ENCODE measurements around the gene SGSM2.
A peak's percentile ranks its signal among the peaks of the same experiment; 100 is the strongest.

The SGSM2 gene

GRCh38 chr17:2403044-2403443 is 65.7 kb downstream of the SGSM2 start:
- Histone ChIP-seq H3K27me3 (ENCODE audit: low read length) (no peaks in the 10 kb centered on the region), H2AFZ (ENCODE audit: low read depth, low read length, severe bottlenecking) (no peak overlapping the region), H4K20me1 (ENCODE audit: low read depth, low read length) (peaks cover 4% of the 10 kb centered on the region; the same call in 1 of the 2 replicates), H3K9ac (ENCODE audit: low read length) (peak overlapping the region; percentile 58; the same call in 1 of the 2 replicates), H3K36me3 (ENCODE audit: low read length) (no peaks in the 10 kb centered on the region), H3K4me3 (ENCODE audit: insufficient read depth, low read length, poor library complexity, severe bottlenecking) (no peak overlapping the region), H3K27ac (ENCODE audit: low read depth, low read length) (no peak overlapping the region), H3F3A (ENCODE audit: insufficient read depth) (peaks cover 4% of the 10 kb centered on the region; the same call in 1 of the 2 replicates), H3K4me2 (ENCODE audit: low read depth, low read length, poor library complexity, severe bottlenecking) (peak overlapping the region; percentile 96), H3K9me2 (replicated peaks; ENCODE audit: insufficient read depth, low read length) (no peaks in the 10 kb centered on the region), H3K79me2 (ENCODE audit: insufficient read depth, low read length) (no peaks in the 10 kb centered on the region), H3K9me3 (ENCODE audit: insufficient read depth, low read length) (no peaks in the 10 kb centered on the region)
- TF ChIP-seq EZH2phosphoT487 (conservative IDR thresholded peaks at IDR 0.05; ENCODE audit: low read length), result no peak
- TF ChIP-seq, protein P1, sequence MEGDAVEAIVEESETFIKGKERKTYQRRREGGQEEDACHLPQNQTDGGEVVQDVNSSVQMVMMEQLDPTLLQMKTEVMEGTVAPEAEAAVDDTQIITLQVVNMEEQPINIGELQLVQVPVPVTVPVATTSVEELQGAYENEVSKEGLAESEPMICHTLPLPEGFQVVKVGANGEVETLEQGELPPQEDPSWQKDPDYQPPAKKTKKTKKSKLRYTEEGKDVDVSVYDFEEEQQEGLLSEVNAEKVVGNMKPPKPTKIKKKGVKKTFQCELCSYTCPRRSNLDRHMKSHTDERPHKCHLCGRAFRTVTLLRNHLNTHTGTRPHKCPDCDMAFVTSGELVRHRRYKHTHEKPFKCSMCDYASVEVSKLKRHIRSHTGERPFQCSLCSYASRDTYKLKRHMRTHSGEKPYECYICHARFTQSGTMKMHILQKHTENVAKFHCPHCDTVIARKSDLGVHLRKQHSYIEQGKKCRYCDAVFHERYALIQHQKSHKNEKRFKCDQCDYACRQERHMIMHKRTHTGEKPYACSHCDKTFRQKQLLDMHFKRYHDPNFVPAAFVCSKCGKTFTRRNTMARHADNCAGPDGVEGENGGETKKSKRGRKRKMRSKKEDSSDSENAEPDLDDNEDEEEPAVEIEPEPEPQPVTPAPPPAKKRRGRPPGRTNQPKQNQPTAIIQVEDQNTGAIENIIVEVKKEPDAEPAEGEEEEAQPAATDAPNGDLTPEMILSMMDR (IDR thresholded peaks at IDR 0.05; ENCODE audit: insufficient read depth, low read length, poor library complexity, severe bottlenecking), result no peak

GRCh38 chr17:2405247-2405926 is 68.1 kb downstream of the SGSM2 start:
- Histone ChIP-seq H3K4me3 (ENCODE audit: insufficient read depth, low read length, poor library complexity, severe bottlenecking) (no peak overlapping the region), H3K27ac (ENCODE audit: low read depth, low read length) (no peak overlapping the region)
- TF ChIP-seq EZH2phosphoT487 (conservative IDR thresholded peaks at IDR 0.05; ENCODE audit: low read length), result no peak
- TF ChIP-seq, protein P1 (IDR thresholded peaks at IDR 0.05; ENCODE audit: insufficient read depth, low read length, poor library complexity, severe bottlenecking), result no peak

DNA sequence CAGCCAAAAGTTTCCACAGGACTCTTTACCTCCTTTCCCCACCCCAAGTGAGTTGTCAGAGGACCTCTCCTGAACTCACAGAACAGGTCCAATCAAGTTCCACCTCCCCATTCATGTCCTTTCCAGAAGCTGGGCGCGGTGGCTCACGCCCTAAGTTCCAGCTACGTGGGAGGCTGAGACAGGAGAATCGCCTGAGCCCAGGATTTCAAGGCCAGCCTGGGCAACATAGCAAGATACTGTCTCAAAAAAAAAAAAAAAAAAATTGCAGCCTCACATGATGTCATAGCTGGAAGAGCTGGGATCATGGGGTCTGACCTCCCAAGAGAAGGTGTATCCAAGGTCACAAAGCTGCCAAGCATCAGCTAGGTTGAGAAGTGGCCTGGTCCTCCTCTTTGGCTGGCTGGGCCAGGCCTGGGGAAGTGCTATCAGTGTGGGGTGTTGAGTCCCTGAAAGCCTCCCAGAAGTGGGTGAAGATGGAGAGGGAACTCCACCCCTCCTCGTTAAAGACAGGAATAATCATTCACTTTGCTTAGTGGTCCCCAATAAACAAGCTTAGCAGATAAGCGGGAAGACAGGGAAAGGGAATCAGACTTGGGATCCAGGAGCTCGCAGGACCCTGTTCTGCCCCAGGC is 69.1 kb downstream of the SGSM2 start:
- Histone ChIP-seq H3K79me2 (ENCODE audit: insufficient read depth, low read length) (no peaks in the 10 kb centered on the region), H4K20me1 (ENCODE audit: low read depth, low read length) (no peaks in the 10 kb centered on the region), H3K4me3 (ENCODE audit: insufficient read depth, low read length, poor library complexity, severe bottlenecking) (no peak overlapping the region), H2AFZ (ENCODE audit: low read depth, low read length, severe bottlenecking) (no peak overlapping the region), H3K27ac (ENCODE audit: low read depth, low read length) (no peak overlapping the region), H3K9ac (ENCODE audit: low read length) (no peak overlapping the region), H3K27me3 (ENCODE audit: low read length) (no peaks in the 10 kb centered on the region), H3F3A (ENCODE audit: insufficient read depth) (peaks cover 4% of the 10 kb centered on the region; the same call in 1 of the 2 replicates), H3K9me2 (replicated peaks; ENCODE audit: insufficient read depth, low read length) (no peaks in the 10 kb centered on the region), H3K9me3 (ENCODE audit: insufficient read depth, low read length) (no peaks in the 10 kb centered on the region), H3K36me3 (ENCODE audit: low read length) (no peaks in the 10 kb centered on the region), H3K4me2 (ENCODE audit: low read depth, low read length, poor library complexity, severe bottlenecking) (no peak overlapping the region)
- no peak for TF ChIP-seq EZH2phosphoT487 (conservative IDR thresholded peaks at IDR 0.05; ENCODE audit: low read length)

More at GRCh38 chr17:2405247-2405926, 68.1 kb downstream of the SGSM2 start:
- Histone ChIP-seq H3K79me2 (ENCODE audit: insufficient read depth, low read length) (no peaks in the 10 kb centered on the region), H3K9me2 (replicated peaks; ENCODE audit: insufficient read depth, low read length) (no peaks in the 10 kb centered on the region), H3K9ac (ENCODE audit: low read length) (no peak overlapping the region), H4K20me1 (ENCODE audit: low read depth, low read length) (no peaks in the 10 kb centered on the region), H3K4me2 (ENCODE audit: low read depth, low read length, poor library complexity, severe bottlenecking) (no peak overlapping the region), H3K27me3 (ENCODE audit: low read length) (no peaks in the 10 kb centered on the region), H2AFZ (ENCODE audit: low read depth, low read length, severe bottlenecking) (no peak overlapping the region), H3K9me3 (ENCODE audit: insufficient read depth, low read length) (no peaks in the 10 kb centered on the region), H3F3A (ENCODE audit: insufficient read depth) (peaks cover 4% of the 10 kb centered on the region; the same call in 1 of the 2 replicates), H3K36me3 (ENCODE audit: low read length) (no peaks in the 10 kb centered on the region)
